GM12892 (cell line): ENCODE results near the gene EDEM1.

Experiments used
- POLR2A ChIP-seq: IDR thresholded peaks from 2 replicates; pipeline ENCODE4 v1.6.1; 2011; ENCODE audit warnings: low read depth, low read length, control low read depth
- POLR2AphosphoS5 ChIP-seq: IDR thresholded peaks from 2 replicates; pipeline ENCODE4 v1.6.1; 2011; ENCODE audit warnings: low read depth, low read length, control low read depth
- TAF1 ChIP-seq: IDR thresholded peaks from 2 replicates; pipeline ENCODE4 v1.6.1; 2011; ENCODE audit warnings: low read depth, mild to moderate bottlenecking, control low read depth, low read length, borderline replicate concordance

DNA sequence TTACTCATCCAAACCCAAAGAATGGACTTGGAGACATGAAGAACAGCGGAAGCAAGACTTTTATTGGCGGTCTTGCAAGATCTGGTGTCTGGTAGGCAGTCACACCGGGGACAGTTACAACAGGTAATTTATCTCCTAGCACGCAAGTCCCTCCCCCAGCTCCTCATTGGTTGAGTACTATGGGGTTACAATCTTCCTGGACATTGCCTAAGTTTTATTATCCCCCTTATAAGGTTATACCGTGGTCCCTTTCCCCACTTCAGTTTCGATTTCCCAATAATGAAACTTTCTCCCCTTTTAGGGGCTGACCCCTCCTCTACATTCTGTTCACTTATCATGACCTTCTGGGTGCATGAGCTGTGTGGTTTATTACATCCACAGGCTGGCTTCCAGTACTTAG is 46.7 kb upstream of the EDEM1 start:
- TF ChIP-seq POLR2A (no peak), POLR2AphosphoS5 (no peak), TAF1 (no peak)
